Inferior parietal cortex (tissue), 1 donor: ENCODE measurements around the gene PRKCB.
"Not testable (repeated sequence)": the region's sequence is repeated elsewhere in the genome, so short reads cannot be mapped to it uniquely, and the experiment has no call there.

Experiments
- DNase-seq: peaks from one replicate; pipeline ENCODE4 v3.0.0-alpha.2; 2016; ENCODE audit errors: extremely low spot score

The PRKCB gene

DNA sequence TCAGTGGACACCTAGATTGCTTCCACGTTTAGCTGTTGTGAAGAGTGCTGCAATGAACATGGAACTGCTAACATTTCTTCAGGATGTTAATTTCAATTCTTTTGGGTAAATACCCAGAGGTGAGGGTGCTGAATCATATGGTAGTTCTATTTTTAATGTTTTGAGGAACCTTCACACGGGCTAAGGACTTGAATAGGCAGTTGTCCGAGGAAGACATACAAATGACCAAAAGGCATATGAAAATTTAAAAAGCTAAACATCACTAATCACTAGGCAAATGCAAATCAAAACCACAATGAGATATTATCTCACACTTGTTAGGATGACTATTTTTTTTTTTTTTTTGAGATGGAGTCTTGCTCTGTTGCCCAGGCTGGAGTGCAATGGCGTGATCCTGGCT lies 173.3 kb downstream of the PRKCB start:
- no peak for DNase-seq

DNA sequence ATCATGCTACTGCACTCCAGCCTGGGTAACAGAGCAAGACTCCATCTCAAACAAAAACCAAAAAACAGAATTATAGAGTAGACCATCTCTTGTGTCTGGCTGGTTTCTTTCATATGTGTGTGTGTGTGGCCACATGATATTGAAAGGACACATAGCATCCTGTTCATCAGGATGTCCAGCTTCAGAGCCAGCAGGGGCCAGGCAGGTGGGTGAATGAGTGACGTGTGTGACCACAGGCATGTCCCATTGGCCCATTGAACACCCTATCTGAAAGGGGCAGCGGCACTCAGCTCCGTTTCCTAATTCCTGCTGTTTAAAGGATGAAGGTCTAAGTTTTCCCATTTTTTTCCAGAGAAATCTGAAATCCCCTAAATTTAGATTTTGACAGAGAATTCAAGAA lies 174.2 kb downstream of the PRKCB start:
- no peak for DNase-seq

DNA sequence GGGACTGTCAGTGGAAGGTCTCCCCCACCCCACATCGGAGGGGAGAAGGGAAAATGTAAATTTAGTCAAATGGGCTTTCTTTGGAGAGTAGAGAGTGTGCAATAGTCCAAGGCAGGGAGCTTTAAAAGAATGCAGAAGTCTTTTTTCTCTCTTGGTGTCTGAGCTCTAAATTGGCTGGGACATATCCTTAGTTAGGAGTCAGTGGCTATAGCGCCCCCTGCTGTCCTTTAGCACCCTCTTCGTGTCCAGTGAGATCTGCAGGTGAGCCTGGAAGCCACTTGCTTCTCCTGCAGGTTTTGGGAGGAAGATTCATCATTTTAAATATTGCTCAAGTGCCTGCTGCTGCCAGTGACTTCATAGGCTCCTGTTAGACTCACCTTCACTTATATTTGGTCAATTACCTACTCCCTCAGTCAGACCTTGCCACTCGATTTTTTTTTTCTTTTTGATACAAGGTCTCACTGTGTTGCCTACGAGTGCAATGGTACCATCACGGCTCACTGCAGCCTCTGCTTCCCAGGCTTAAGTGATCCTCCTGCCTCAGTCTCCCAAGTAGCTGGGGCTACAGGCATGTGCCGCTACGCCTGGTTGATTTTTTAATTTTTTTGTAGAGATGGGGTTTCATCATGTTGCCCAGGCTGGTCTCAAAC lies 174.8 kb downstream of the PRKCB start:
- DNase-seq = peak; percentile 94

DNA sequence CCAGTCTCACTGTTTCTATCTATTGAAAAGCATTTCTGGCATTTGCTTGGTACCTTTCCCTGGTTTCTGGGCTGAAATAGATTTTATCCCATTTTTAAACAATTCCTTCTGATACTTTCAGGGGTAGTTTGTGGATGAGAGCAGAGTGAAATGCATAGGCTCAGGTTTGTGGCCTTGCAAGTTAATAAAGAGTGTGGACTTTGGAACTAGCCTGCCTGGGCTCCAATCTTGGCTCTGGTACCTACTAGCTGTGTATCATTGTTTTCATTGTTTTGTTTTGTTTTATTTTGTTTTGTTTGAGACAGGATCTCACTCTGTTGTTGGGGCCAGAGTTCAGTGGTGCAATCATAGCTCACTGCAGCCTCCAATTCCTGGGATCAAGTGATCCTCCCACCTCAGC lies 175.5 kb downstream of the PRKCB start:
- DNase-seq = no peak

DNA sequence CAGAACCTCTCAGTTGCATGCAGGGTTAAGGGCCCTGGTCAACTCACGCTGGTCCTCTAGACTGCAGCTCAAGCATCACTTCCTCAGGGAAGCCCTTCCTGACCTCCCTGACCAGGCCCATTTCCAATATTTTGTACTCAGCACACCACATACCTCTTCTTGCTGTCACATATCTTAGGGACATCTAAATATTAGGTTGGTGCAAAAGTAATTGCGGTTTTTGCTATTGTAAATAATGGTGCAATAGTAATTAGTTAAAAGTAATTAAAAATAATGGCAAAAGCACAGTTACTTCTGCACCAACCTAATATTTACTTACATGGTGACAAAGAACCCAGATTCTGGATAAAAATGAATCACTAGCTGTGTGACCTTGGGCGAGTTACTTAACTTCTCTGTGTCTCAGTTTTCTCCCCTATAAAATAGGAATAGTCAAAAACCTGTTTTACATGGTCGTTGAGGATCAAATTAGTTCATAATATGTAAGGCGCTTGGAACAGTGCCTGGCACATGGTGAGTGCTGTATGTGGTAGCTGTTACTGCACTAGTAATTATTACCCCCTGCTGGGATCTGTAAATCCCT lies 177.4 kb downstream of the PRKCB start:
- no peak for DNase-seq

DNA sequence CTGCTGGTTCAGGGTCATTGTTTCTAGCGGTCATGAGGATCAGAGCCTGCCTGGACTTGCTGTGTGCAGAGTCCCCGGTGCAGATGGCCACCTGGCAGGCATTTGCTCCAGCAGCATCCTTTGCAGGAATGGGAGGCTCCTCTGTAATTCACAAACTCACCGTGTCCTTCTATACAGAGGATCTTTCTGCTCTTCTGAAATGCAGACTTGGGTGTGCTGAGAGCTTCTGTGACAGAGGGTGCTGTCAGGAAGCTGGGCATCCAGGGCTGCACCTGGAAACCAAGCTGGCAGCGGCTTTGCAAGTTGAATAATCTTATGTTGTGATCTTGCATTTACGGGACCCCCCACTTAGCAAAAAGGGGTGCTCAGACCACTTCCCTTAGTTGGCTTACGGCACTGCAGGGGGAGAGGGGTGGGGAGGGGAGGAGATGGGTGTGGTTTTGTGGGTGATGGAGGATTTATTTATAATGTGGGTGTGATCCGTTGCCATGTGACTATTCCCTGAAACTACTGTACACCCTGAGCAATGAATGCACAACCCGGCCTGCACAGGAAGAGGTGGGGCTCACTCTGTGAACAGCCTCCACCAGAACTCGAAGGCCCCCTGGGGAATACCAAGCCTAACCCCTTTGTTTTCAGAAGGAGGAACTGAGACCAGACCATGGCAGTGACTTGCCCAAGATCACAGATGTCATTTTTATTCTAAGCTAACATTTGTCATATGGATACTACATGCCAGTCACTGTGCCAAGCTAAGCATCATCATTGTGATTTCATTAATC lies 178.3 kb downstream of the PRKCB start:
- no peak for DNase-seq

DNA sequence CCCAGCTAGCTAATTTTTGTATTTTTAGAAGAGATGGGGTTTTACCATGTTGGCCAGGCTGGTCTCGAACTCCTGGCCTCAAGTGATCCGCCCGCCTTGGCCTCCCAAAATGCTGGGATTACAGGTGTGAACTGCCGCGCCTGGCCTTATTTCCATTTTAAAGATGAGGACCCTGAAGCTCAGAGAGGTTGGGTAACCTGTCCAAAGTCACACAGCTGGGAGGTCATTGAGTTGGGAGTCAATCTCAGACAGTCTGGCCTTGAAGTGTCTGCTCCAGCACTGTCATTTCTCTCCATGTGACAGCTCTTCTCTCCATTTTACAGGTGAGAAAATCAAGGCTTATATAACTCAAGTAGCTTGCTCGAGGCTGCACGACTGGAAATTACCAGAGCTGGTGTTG lies 179.2 kb downstream of the PRKCB start:
- DNase-seq = not testable (repeated sequence)

DNA sequence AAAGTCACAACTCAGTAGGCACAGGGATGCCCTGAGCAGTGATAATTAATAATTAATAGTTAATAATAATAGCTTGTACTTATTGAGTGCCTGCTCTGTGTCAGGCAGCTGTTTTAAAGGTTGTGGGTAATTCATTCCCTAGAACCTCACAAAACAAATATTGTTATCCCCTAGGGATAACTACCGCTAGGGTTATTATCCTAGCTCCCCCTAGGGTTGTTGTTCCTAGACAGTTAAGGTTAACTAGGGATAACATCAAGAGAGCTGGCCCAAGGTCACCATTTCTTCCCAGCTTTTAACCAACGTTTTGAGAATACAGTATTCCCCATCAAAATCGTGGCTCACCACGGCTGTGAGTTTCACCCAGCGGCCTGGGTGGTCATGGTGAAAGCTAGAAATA lies 180.1 kb downstream of the PRKCB start:
- DNase-seq = no peak

DNA sequence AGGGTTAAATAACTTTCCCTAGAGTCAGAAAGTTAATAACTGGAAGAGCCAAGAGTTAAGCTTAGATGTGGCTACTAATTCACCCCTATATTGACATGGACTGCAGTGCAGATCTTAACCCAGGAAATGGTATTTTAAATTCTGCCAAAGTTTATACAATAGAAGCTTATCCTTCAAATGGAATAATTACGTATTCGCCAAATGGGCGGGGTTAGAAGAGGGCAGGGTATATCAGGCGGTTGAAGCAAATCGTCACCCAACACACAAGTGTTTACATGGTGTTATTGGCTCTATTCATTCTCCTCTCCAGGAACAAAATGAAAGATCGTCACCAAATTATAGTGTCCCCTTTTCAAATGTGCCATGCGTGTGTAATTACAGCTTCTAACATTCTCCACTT lies 182.7 kb downstream of the PRKCB start:
- no peak for DNase-seq

DNA sequence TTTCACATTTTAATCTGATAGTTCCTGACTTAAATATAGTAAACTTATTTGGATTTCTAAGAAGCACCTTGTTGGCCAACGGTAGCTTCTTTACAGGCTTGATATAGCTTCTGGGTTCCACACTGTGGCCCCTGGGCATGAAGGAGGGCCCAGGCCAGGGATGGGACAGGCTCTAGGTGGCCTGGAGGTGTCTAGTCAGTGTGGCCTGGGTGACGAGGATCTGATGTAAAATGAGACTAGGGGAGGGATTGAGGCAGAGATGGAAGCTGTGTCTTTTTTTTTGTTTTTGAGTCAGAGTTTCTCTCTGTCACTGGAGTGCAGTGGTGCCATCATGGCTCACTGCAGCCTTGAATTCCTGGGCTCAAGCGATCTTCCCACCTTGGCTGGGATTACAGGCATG lies 187.0 kb downstream of the PRKCB start:
- no peak for DNase-seq

DNA sequence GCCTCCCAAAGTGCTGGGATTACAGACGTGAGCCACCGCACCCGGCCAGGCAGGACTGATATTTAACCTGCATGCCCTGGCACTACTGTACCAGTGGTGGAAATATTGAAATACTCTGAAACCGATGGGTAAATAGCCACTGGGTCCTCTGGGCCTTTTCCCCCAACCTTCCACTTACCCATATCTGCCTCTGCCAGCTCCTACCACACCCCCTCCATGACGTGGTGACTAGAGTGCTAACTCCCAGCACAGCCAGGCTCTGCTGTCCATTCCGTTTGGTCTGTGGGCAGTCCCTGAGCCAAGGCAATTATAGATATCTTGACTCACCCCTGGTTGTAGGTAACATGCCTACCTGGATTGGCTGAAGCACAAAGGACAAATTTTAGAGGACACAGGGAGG lies 187.8 kb downstream of the PRKCB start:
- no peak for DNase-seq

DNA sequence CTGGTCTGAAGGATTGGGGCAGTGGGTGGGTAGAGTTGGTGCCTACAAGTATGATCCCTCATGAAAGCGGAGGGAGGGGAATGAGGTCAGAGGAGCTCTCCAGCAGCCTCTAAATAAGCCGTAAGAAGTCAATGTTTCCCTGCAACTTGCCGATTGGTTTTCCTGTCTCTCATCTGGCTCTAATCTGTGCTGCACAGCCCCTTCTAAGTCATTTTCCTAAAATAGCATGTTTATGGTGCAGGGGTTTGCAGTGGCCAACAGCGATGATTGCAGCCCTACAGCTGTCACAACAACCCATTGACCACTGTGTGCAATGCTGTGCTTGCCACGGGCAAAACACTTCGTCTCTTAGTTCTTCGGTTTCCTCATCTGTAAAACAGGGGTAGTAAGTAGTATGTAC lies 189.2 kb downstream of the PRKCB start:
- no peak for DNase-seq

DNA sequence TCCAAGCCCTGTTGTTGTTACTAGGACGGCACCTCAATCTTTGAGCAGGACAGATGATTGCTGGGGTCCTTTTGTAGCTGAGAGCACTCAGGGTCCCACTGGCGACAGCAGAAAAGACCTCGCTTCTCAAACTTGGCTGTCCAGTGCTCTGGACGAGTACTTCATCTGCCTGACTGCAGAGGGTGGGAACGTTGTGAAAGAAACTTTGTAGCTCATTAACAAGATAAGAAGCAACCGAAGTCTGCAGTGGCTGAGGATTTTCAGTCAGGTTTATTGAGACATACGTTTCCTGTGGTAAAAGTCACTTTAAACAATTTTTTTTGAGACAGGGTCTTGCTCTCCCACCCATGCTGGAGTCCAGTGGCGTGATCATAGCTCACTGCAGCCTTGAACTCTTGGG lies 191.7 kb downstream of the PRKCB start:
- DNase-seq = no peak

DNA sequence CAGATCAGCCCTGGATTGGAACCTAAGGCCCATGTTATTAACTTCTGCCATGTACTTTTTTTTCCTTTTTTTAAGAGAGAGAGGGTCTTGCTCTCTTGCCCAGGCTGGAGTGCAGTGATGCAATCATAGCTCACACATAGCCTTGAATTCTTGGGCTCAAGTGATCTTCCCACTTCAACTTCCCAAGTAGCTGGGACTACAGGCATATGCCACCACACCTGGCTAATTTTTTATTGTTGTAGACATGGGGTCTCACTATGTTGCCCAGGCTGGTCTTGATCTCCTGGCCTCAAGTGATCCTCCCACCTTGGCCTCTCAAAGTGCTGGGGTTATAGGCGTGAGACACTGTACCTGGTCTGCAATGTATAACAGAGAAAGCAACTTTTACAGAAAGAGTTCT lies 194.1 kb downstream of the PRKCB start:
- not testable (repeated sequence) for DNase-seq

DNA sequence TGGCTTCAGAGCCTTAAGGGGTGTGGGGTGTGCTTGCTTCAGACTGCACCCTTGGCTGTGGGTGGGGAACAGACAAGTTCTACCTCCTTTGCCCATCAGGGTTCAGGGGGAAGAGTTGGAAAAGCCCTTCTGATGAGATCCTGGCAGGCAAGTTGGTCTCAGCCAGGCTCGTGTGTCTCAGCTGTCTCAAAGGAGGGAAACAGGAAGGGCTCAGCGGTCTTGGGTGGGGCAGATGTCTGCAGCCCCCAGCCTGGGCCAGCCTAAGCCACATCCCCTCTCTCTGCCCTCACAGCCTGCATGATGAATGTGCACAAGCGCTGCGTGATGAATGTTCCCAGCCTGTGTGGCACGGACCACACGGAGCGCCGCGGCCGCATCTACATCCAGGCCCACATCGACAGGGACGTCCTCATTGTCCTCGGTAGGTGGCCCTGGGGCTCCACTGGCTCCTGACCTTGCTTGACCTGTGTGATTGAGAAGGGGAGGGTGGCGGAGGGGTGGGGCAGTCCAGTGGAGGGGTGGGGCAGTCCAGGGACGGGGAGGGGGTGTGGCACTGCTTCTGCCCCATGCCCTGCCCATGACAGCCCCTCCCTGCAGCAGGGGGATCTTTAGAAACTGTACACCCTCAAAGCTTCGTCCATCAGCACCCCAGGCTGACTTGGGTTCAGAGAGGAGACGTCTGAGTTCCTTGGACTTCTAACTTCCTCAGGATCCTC lies 199.5 kb downstream of the PRKCB start:
- no peak for DNase-seq

DNA sequence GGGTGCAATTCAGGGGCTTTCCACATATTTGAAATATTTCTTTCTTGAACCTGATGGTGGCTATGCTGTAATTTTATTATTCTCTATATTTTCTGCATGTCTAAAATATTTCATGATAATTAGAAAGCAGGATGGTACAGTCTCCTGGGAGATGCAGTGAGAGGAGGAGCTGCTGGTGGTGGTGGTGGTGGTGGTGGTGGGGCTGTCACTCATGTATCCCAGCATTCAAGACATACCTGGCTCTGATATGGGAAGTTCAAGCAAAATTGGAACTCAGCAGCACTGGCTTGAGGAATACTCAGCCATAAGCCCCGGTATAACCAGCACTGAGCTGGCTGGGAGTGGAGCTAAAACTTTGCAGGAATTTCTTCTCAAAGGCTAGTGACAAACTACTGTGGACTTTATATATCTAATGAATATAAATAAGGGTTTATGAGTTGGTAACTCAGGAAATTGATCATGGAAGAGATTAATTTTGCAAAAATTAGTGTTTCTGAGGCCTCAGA lies 200.3 kb downstream of the PRKCB start:
- DNase-seq = no peak

DNA sequence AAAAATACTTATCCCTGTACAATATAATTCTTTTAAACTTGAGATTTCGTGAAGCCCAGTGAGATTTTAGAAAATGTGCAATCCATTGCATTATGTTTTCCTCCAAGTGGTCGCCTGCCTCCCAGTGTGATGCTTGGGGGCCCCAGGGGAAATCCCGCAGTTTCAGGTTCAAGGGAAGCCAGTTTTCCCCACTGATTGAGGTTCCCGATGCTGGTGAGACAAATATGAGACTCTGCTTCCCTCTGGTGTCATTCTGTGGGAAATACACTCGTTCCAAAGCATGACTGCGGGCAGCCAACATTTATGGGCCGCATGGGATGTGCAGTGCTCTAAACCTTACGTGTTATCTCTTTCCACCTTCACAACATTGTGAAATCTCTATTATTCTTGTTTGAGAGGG lies 200.8 kb downstream of the PRKCB start:
- peak; percentile 78 for DNase-seq

DNA sequence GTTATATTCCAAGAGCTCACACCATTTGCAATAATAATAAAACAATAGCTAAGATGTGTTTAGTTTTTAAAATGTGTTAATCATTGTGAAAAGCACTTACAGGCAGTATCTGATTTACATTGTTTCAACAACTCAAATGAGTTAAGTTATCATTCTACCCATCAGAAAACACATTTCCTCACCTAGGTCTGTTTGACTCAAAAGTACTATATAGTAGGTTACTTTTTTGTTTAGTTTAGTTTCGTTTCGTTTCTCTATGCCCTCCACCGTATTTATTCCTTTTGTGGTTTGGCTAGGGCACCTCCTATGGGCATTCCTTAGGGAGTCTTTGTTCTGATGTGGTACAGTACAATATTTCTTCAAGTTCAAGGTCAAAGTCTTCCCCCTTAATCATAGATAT lies 201.6 kb downstream of the PRKCB start:
- no peak for DNase-seq

DNA sequence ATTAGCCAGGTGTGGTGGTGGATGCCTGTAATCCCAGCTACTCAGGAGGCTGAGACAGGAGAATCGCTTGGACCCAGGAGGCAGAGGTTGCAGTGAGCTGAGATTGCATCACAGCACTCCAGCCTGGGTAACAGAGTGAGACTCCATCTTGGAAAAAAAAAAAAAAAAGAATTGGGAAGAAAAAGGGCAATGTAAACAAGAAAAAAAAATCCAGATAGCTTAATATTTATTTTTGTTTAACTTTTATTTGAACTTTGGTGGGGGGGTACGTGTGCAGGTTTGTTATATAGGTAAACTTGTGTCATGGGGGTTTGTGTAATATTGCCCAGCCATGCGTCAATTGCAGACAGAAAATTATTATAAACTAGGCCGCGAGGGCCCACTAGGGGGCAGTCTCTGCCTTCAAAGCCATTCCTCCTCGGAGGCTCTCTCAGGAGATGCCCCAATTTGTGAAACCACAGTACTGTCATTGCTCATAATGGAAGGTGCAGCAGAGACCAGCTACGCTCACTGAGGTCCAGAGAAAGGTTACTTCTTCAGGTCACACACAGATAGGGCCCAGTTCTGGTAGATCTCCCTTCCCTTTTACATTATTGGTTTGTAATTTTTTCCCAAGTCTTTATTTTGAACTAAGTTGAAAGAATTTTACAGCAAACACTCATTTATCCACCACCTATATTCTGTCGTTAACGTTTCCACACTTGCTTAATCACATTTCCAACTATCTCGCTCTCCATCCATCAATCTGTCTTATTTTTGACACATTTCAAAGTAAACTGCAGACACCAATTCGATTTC lies 206.2 kb downstream of the PRKCB start:
- peak; percentile 92 for DNase-seq

DNA sequence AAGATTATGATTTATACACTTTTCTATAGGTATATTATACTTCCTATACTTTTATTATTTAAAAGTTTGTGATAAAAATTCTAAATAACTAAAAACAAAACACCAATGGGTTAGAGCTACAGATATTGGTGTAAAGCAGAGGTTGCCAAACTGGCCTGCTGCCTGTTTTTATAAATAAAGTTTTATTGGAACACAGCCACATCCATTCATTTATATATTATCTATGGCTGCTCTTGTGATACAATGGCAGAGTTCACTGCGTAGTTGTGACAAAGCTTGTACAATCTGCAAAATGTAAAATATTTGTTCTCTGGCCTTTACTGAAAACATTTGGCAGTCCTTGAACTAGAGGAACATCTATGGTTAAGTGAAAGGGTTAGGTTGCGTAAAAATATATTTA lies 208.7 kb downstream of the PRKCB start:
- DNase-seq = no peak

DNA sequence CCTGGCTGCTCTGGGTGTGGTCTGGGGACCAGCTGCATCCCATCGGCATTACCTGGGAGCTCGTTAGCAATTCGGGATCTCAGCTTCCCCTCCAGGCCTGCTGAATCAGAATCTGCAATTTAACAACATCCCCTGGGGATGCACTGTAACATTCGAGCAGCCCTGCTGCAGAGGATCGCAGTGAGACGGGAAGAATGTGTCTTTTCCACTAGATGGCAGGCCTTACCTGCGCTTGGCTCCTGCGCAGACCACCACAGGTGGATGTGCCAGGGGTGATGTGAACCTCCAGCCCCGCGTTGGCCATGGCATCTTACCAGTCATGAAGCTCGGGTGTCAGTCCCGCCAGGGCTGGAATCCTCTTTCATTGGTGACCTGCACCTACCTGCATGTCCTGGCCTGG lies 209.9 kb downstream of the PRKCB start:
- no peak for DNase-seq

DNA sequence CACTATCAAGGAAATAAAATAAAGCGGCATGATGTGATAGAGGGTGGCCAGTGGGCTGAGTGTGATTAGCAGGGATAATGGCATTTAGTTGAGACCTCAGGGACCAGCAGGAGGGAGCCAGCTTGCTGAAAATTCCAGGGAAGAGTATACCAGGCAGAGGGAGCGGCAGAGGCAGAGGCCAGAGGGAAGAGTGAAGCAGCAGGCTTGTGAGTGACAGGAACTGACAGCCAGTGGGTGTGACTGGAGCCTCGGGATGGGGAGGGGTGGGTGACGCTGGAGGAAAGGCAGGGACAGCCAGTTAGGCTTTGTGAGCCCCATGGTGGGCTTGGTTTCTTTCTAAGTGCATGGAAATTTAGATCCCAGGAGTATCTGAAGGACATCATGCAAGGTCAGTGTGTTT lies 210.7 kb downstream of the PRKCB start:
- no peak for DNase-seq
